Kidney (tissue), 22 donors: ENCODE results near the gene SEM1. TPM values are rescaled to one million over a fixed set of nuclear protein-coding genes. Genes with fewer than 3 reads are reported as not detected.
"Not testable (repeated sequence)": the region's sequence is repeated elsewhere in the genome, so short reads cannot be mapped to it uniquely, and the experiment has no call there.

Experiments
- DNase-seq, 5 donors: peaks; one replicate each; pipeline ENCODE4 v3.0.0-alpha.2; 2013 to 2020
- FAIRE-seq: peaks from 2 replicates; lab custom pipeline; 2012; peaks lifted over from hg19 to GRCh38; lab: Jason Lieb, UNC
- H3K27ac ChIP-seq, 2 donors: one replicate each; pipeline ENCODE4 v1.7.0; 2013; ENCODE audit warnings: low read depth in 2 of 2, low read length in 2 of 2, inconsistent platforms in 1 of 2
- H3K27me3 ChIP-seq: one replicate; pipeline ENCODE4 v1.7.1; 2013; ENCODE audit warnings: low read length, inconsistent platforms; ENCODE audit not compliant: control insufficient read depth, insufficient read depth
- H3K36me3 ChIP-seq, 3 donors: one replicate each; pipeline versions ENCODE4 v1.7.0 to v1.7.1; 2013; ENCODE audit warnings: low read length in 3 of 3, control low read depth in 1 of 3, inconsistent platforms in 1 of 3; ENCODE audit not compliant: insufficient read depth in 3 of 3, control insufficient read depth in 2 of 3
- H3K4me1 ChIP-seq, 3 donors: one replicate each; pipeline versions ENCODE4 v1.7.0 to v1.7.1; 2013; ENCODE audit warnings: low read length in 3 of 3, inconsistent platforms in 1 of 3, low read depth in 1 of 3; ENCODE audit not compliant: control insufficient read depth in 2 of 3, insufficient read depth in 2 of 3
- H3K4me3 ChIP-seq, 3 donors: one replicate each; pipeline versions ENCODE4 v1.7.0 to v1.8.1; 2013; ENCODE audit warnings: low read length in 3 of 3, control low read depth in 1 of 3, inconsistent platforms in 1 of 3
- H3K9ac ChIP-seq, 3 donors: one replicate each; pipeline versions ENCODE4 v1.7.0 to v1.7.1; 2013; ENCODE audit warnings: low read length in 3 of 3, control low read depth in 1 of 3, inconsistent platforms in 1 of 3
- H3K9me3 ChIP-seq, 3 donors: one replicate each; pipeline versions ENCODE4 v1.7.0 to v1.7.1; 2013; ENCODE audit warnings: low read length in 3 of 3, control low read depth in 1 of 3, inconsistent platforms in 1 of 3; ENCODE audit not compliant: control insufficient read depth in 2 of 3, insufficient read depth in 1 of 3
- intact Hi-C: fragments of 100-400 bp; cut with DNase I; formaldehyde crosslinking; loops from one replicate; pipeline ENCODE4 v1.11.1; 2022
- long read RNA-seq, 10 donors: library from polyadenylated mRNA in 1 of 10; unstranded in 1 of 10; transcript quantifications; one replicate each; pipeline ENCODE4 v2.0.0 and lab custom pipeline, GENCODE V29; 2021 to 2026
- polyA plus RNA-seq: library from polyadenylated mRNA; stranded (reverse); fragments of 350-450 nt; fragmentation: Illumina TruSeq; extraction: RNeasy Lipid Tissue Mini Kit (QIAGEN cat#74804); gene quantifications from one replicate; pipeline ENCODE4 v1.2.3, GENCODE V29; 2014; ENCODE audit warnings: low read depth, low replicate concordance; ENCODE audit not compliant: insufficient read depth
- total RNA-seq: library from RNA; stranded (reverse); fragmentation: NEBNext Ultra II Directional; extraction: Animal tissue kit (Norgen Biotek cat#: 25700); gene quantifications from one replicate; pipeline ENCODE4 v1.2.1, GENCODE V29; 2021
- TF ChIP-seq, protein P1 (sequence below): IDR thresholded peaks from 3 replicates; pipeline ENCODE4 v1.5.1; 2012; ENCODE audit warnings: mild to moderate bottlenecking, moderate library complexity, borderline replicate concordance; ENCODE audit not compliant: insufficient read depth; ENCODE audit errors: extremely low read depth
- donor health status: control.
- donor health status: control.
- donor health status: control.
- donor health status: control.
- donor health status: control.
- donor health status: DM: yes; HTN: yes; CAD: no.
- donor health status: Normal renal cell carcinoma (clear cell type).

SEM1 gene
- total RNA-seq (45.4 TPM), polyA plus RNA-seq (252 TPM)
- long read RNA-seq, donor 1, transcript SEM1-209 (2 exons, 2,773 nt), result minor isoform, 32 of 205 reads
- long read RNA-seq, donor 1, transcript SEM1-201 (3 exons, 1,314 nt), result major isoform, 159 of 205 reads
- long read RNA-seq, donor 1, partial matches to known transcripts, result 14 of 205 reads
- long read RNA-seq, donor 1, other reads (novel, unspliced or antisense), result 0 of 205 reads
- long read RNA-seq, donor 2, transcript SEM1-209 (2 exons, 2,773 nt), result minor isoform, 15 of 183 reads
- long read RNA-seq, donor 2, transcript SEM1-201 (3 exons, 1,314 nt), result major isoform, 166 of 183 reads
- long read RNA-seq, donor 2, partial matches to known transcripts, result 0 of 183 reads
- long read RNA-seq, donor 2, other reads (novel, unspliced or antisense), result 0 of 183 reads
- long read RNA-seq, donor 3, transcript SEM1-201 (3 exons, 1,314 nt), result major isoform, 261 of 277 reads
- long read RNA-seq, donor 3, transcript SEM1-209 (2 exons, 2,773 nt), result minor isoform, 15 of 277 reads
- long read RNA-seq, donor 3, partial matches to known transcripts, result 0 of 277 reads
- long read RNA-seq, donor 3, other reads (novel, unspliced or antisense), result 0 of 277 reads
- long read RNA-seq, donor 4, transcript SEM1-201 (3 exons, 1,314 nt), result major isoform, 94 of 97 reads
- long read RNA-seq, donor 4, partial matches to known transcripts, result 0 of 97 reads
- long read RNA-seq, donor 4, other reads (novel, unspliced or antisense), result 0 of 97 reads
- long read RNA-seq, donor 5, transcript SEM1-201 (3 exons, 1,314 nt), result major isoform, 17 of 18 reads
- long read RNA-seq, donor 5, partial matches to known transcripts, result 0 of 18 reads
- long read RNA-seq, donor 5, other reads (novel, unspliced or antisense), result 0 of 18 reads
- long read RNA-seq, donor 6, transcript SEM1-209 (2 exons, 2,773 nt), result minor isoform, 50 of 610 reads
- long read RNA-seq, donor 6, transcript SEM1-201 (3 exons, 1,314 nt), result major isoform, 550 of 610 reads
- long read RNA-seq, donor 6, partial matches to known transcripts, result 7 of 610 reads
- long read RNA-seq, donor 6, other reads (novel, unspliced or antisense), result 0 of 610 reads
- long read RNA-seq, donor 7, transcript SEM1-201 (3 exons, 1,314 nt), result major isoform, 50 of 64 reads
- long read RNA-seq, donor 7, partial matches to known transcripts, result 0 of 64 reads
- long read RNA-seq, donor 7, other reads (novel, unspliced or antisense), result 10 of 64 reads
- long read RNA-seq, donor 8, transcript SEM1-209 (2 exons, 2,773 nt), result minor isoform, 40 of 310 reads
- long read RNA-seq, donor 8, transcript SEM1-201 (3 exons, 1,314 nt), result major isoform, 256 of 310 reads
- long read RNA-seq, donor 8, partial matches to known transcripts, result 13 of 310 reads
- long read RNA-seq, donor 8, other reads (novel, unspliced or antisense), result 0 of 310 reads
- long read RNA-seq, donor 9, transcript SEM1-209 (2 exons, 2,773 nt), result minor isoform, 13 of 136 reads
- long read RNA-seq, donor 9, transcript SEM1-201 (3 exons, 1,314 nt), result major isoform, 123 of 136 reads
- long read RNA-seq, donor 9, partial matches to known transcripts, result 0 of 136 reads
- long read RNA-seq, donor 9, other reads (novel, unspliced or antisense), result 0 of 136 reads
- long read RNA-seq, donor 10, transcript SEM1-209 (2 exons, 2,773 nt), result minor isoform, 30 of 182 reads
- long read RNA-seq, donor 10, transcript SEM1-201 (3 exons, 1,314 nt), result major isoform, 146 of 182 reads
- long read RNA-seq, donor 10, partial matches to known transcripts, result 6 of 182 reads
- long read RNA-seq, donor 10, other reads (novel, unspliced or antisense), result 0 of 182 reads

DNA sequence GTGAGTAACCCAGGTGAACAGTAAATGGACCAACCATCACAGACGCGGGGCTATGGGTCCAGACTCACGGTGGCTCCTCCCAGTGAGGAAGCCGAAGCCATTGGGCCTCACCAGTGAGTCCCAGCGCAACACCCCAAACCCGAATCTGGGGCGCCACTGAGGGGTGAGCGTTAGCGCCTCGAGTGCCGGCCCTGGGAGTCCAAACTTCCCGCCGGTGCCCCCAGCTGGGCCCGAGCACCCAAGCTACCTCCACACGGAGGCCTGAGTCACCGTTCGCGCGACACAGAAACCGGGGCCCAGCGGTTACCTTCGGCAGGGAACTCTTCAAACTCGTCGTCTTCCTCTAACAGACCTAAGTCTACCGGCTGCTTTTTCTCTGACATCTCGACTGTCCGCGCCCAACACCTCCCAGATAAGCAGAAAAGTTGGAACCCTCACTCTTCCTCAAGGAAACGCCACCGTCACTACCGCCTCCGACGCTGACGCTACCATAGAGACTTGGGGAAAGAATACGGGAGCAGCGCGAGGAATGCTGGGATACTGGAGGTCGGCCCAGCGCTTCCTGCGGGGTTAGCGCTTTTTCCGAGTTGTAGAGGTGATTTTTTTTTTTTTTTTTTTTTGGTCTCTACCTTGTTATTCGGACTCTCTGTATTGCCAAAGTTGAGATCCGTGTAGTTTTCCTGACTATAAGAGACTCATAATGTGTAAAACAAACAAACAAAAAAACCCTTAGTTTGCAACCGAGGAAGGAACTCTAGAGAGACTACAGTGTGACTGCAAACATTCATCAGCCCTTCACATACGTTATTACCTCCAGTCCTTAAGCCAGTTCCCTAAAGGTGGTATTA is at the start of gene SEM1:
Gene SEM1 (minus strand): TSS at position 466 of the 848 bp plus-strand sequence. CDS start 83 bp downstream, at position 383.
- no peaks in the 10 kb centered on the region for H3K27me3 ChIP-seq
- DNase-seq (peak; percentile 80 to 97 (median 93)), FAIRE-seq (peak; percentile 27)
- H3K9me3 ChIP-seq, result no peaks in the 10 kb centered on the region
- H3K4me1 ChIP-seq, result peaks cover 0 to 11% (median 6%) of the 10 kb centered on the region in 3 donors
- peak within 1 kb of the TSS; percentile 76 to 79 for H3K27ac ChIP-seq
- TF ChIP-seq, protein P1, sequence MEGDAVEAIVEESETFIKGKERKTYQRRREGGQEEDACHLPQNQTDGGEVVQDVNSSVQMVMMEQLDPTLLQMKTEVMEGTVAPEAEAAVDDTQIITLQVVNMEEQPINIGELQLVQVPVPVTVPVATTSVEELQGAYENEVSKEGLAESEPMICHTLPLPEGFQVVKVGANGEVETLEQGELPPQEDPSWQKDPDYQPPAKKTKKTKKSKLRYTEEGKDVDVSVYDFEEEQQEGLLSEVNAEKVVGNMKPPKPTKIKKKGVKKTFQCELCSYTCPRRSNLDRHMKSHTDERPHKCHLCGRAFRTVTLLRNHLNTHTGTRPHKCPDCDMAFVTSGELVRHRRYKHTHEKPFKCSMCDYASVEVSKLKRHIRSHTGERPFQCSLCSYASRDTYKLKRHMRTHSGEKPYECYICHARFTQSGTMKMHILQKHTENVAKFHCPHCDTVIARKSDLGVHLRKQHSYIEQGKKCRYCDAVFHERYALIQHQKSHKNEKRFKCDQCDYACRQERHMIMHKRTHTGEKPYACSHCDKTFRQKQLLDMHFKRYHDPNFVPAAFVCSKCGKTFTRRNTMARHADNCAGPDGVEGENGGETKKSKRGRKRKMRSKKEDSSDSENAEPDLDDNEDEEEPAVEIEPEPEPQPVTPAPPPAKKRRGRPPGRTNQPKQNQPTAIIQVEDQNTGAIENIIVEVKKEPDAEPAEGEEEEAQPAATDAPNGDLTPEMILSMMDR, result no peak
- H3K9ac ChIP-seq, result peak within 1 kb of the TSS; percentile 68 to 92 (median 86)
- H3K4me3 ChIP-seq, result peak within 1 kb of the TSS; percentile 88 to 96 (median 91)
- peaks cover 0 to 4% (median 0%) of the 10 kb centered on the region in 3 donors for H3K36me3 ChIP-seq
- intact Hi-C loops, result no loop called here

DNA sequence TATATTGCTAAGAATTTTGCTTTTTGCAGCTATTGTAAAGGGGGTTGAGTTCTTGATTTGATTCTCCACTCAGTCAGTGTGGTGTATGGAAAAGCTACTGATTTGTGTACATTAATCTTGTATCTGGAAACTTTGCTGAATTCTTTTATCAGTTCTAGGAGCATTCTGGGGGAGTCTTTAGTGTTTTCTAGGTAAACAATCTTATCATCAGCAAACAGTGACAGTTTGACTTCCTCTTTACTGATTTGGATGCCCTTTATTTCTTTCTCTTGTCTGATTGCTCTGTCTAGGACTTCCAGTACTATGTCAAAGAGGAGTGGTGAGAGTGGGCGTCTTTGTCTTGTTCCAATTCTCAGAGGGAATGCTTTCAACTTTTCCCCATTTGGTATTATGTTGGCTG is 48.2 kb upstream of the SEM1 start:
- H3K27ac ChIP-seq, H3K9me3 ChIP-seq, H3K9ac ChIP-seq, H3K4me3 ChIP-seq, H3K27me3 ChIP-seq, intact Hi-C loops, H3K4me1 ChIP-seq, FAIRE-seq, H3K36me3 ChIP-seq, DNase-seq: not testable (repeated sequence)

DNA sequence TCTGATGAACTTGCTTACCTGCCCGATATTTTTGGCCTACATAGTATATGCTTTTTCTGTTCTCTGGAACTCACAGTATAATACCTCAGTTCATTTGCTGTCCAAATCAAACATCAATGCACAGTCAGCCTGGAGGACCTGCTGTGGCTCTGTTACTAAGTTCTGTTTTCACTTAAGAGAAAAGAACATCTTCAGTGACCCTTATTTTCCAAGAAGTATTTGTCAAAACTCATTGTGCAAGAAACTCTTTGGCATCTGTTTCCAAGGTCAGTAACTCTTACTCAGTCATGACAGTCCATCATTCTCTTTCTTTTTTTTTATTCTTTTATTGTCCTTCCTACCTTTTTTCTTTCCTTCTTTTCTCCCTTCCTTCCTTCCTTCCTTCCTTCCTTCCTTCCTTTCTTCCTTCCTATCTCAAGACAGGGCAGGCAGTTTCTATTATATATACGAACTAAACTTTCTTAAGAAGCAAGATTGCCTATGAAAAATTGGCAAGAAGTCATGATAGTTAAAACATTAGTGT is 37.8 kb upstream of the SEM1 start:
- Histone ChIP-seq H3K27me3 (no peaks in the 10 kb centered on the region), H3K4me3 (no peak overlapping the region), H3K4me1 (no peaks in the 10 kb centered on the region), H3K9me3 (no peaks in the 10 kb centered on the region), H3K27ac (no peak overlapping the region), H3K36me3 (no peaks in the 10 kb centered on the region), H3K9ac (no peak overlapping the region)
- TF ChIP-seq, protein P1, result no peak
- FAIRE-seq, result no peak
- no peak for DNase-seq
- intact Hi-C loops, result no loop called here
